Lower lobe of right lung (tissue), 2 donors: ENCODE measurements around the gene NTMT2. TPM values are rescaled to one million over a fixed set of nuclear protein-coding genes. Genes with fewer than 3 reads are reported as not detected.

Source experiments
- ATAC-seq, 2 donors: fragments of 200-7000 bp; cut with Tn5 transposase; one replicate each; pipeline ENCODE4 v1.9.1; 2020 to 2022; ENCODE audit warnings: mild to moderate bottlenecking in 2 of 2, moderate library complexity in 2 of 2
- DNase-seq: peaks from one replicate; pipeline ENCODE4 v3.0.0-alpha.2; 2020
- H3K27ac ChIP-seq: fragments of 200-600 bp; one replicate; pipeline ENCODE4 v1.8.0; 2022
- H3K27me3 ChIP-seq: fragments of 200-600 bp; one replicate; pipeline ENCODE4 v1.8.0; 2022; ENCODE audit warnings: low read depth
- H3K36me3 ChIP-seq: fragments of 200-600 bp; one replicate; pipeline ENCODE4 v1.8.0; 2022; ENCODE audit warnings: mild to moderate bottlenecking
- H3K4me1 ChIP-seq: fragments of 200-600 bp; one replicate; pipeline ENCODE4 v1.8.0; 2022
- H3K4me3 ChIP-seq: fragments of 200-600 bp; one replicate; pipeline ENCODE4 v1.8.0; 2022; ENCODE audit warnings: mild to moderate bottlenecking
- H3K9me3 ChIP-seq: fragments of 200-600 bp; one replicate; pipeline ENCODE4 v1.8.0; 2022
- intact Hi-C: fragments of 100-400 bp; cut with DNase I; formaldehyde crosslinking; loops from one replicate; pipeline ENCODE4 v1.11.0; 2022
- total RNA-seq: library from RNA; stranded (reverse); fragmentation: NEBNext Ultra II Directional; extraction: Animal tissue kit (Norgen Biotek cat#: 25700); gene quantifications from one replicate; pipeline ENCODE4 v1.2.1, GENCODE V29; 2021
- TF ChIP-seq, protein P1 (sequence below): fragments of 200-600 bp; IDR thresholded peaks from one replicate; pipeline ENCODE4 v1.8.0; 2022; ENCODE audit warnings: antibody characterized with exemption, mild to moderate bottlenecking
- donor health status: DM: no; HTN: yes; CAD: no; lungs with severe emphysema.

The NTMT2 gene
- total RNA-seq, 1 donor from 2014 or later = not detected

DNA sequence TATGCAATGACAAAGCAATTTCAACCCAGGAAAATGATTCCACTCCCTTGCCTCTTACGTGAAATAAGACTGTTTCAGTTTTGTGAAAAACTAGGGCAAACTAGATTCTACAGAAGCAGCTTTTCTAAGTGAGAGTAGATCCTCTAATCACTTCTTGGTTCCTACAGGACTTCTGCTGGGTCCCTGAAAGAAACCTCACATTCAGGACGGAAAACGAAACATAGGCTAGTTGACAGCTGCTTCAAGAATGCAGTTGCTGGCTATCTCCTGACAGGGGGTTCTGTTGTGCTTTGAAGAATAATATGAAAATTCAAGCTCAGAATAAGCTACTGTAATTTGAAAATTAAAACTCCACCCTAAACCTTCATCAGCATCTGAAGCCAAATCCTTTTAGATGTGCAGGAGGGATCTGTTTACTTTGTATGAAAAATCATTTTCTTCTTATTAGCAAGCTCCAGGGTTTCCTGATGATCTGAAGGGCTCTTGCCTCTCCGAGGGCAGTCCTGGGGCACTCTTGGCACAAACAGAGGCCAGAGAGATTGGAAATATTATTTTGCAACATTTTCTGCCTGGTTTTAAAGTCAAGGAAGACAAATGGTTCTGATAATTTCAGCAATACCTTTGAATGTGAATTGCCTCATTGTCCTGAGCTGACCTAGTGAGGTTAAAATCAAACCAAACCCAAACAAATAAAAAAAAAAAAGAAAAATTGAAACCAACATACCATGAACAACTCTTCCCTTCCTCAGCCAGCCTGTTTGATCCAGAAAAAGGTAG lies 55.0 kb downstream of the NTMT2 start:
- no peaks in the 10 kb centered on the region for H3K36me3 ChIP-seq
- no peaks in the 10 kb centered on the region for H3K27me3 ChIP-seq
- no peak overlapping the region for H3K4me3 ChIP-seq
- H3K4me1 ChIP-seq = no peaks in the 10 kb centered on the region
- TF ChIP-seq, protein P1, sequence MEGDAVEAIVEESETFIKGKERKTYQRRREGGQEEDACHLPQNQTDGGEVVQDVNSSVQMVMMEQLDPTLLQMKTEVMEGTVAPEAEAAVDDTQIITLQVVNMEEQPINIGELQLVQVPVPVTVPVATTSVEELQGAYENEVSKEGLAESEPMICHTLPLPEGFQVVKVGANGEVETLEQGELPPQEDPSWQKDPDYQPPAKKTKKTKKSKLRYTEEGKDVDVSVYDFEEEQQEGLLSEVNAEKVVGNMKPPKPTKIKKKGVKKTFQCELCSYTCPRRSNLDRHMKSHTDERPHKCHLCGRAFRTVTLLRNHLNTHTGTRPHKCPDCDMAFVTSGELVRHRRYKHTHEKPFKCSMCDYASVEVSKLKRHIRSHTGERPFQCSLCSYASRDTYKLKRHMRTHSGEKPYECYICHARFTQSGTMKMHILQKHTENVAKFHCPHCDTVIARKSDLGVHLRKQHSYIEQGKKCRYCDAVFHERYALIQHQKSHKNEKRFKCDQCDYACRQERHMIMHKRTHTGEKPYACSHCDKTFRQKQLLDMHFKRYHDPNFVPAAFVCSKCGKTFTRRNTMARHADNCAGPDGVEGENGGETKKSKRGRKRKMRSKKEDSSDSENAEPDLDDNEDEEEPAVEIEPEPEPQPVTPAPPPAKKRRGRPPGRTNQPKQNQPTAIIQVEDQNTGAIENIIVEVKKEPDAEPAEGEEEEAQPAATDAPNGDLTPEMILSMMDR = no peak
- DNase-seq (no peak), ATAC-seq (no peak)
- H3K9me3 ChIP-seq = no peaks in the 10 kb centered on the region
- intact Hi-C loops = no loop called here
- H3K27ac ChIP-seq = no peak overlapping the region

- Histone ChIP-seq H3K27ac (no peak overlapping the region), H3K27me3 (no peaks in the 10 kb centered on the region), H3K4me3 (no peak overlapping the region), H3K9me3 (no peaks in the 10 kb centered on the region), H3K4me1 (no peaks in the 10 kb centered on the region), H3K36me3 (no peaks in the 10 kb centered on the region)
- ATAC-seq (no peak), DNase-seq (no peak)
- intact Hi-C loops = no loop called here
- TF ChIP-seq, protein P1 = no peak
Measured at GRCh38 chr1:170203693-170204092, 57.9 kb downstream of the NTMT2 start.

- no peaks in the 10 kb centered on the region for H3K9me3 ChIP-seq
- TF ChIP-seq, protein P1 = no peak
- no peaks in the 10 kb centered on the region for H3K4me1 ChIP-seq
- H3K27me3 ChIP-seq = no peaks in the 10 kb centered on the region
- H3K4me3 ChIP-seq = no peak overlapping the region
- H3K36me3 ChIP-seq = no peaks in the 10 kb centered on the region
- no peak for ATAC-seq
- DNase-seq = no peak
- H3K27ac ChIP-seq = no peak overlapping the region
- intact Hi-C loops = no loop called here
Measured at GRCh38 chr1:170204121-170204520, 58.4 kb downstream of the NTMT2 start.

GRCh38 chr1:170205301-170205700 lies 59.5 kb downstream of the NTMT2 start:
- H3K27ac ChIP-seq = no peak overlapping the region
- TF ChIP-seq, protein P1 = no peak
- H3K4me1 ChIP-seq = no peaks in the 10 kb centered on the region
- H3K36me3 ChIP-seq = no peaks in the 10 kb centered on the region
- DNase-seq (no peak), ATAC-seq (no peak)
- H3K4me3 ChIP-seq = no peak overlapping the region
- no peaks in the 10 kb centered on the region for H3K27me3 ChIP-seq
- no peaks in the 10 kb centered on the region for H3K9me3 ChIP-seq
- intact Hi-C loops = no loop called here

GRCh38 chr1:170209125-170209524 lies 63.4 kb downstream of the NTMT2 start:
- TF ChIP-seq, protein P1 = no peak
- Histone ChIP-seq H3K4me3 (no peak overlapping the region), H3K9me3 (no peaks in the 10 kb centered on the region), H3K27ac (no peak overlapping the region), H3K4me1 (no peaks in the 10 kb centered on the region), H3K27me3 (no peaks in the 10 kb centered on the region), H3K36me3 (no peaks in the 10 kb centered on the region)
- DNase-seq = no peak
- intact Hi-C loops = no loop called here
- no peak for ATAC-seq
